Mesenchymal stem cell (in vitro differentiated cells and primary cell): ENCODE measurements around the gene NUCB1.
A peak's percentile ranks its signal among the peaks of the same experiment; 100 is the strongest.

Source experiments
- DNase-seq: peaks from one replicate; pipeline ENCODE4 v3.0.0-alpha.2; 2013
- H2AFZ ChIP-seq: one replicate; pipeline ENCODE4 v1.6.1; 2013; ENCODE audit warnings: low read depth, mild to moderate bottlenecking, control low read depth, inconsistent platforms, low read length, moderate library complexity
- H2AK5ac ChIP-seq: 2 replicates; pipeline ENCODE4 v1.6.1; 2013; ENCODE audit warnings: low read length, moderate library complexity, mild to moderate bottlenecking, inconsistent platforms; ENCODE audit not compliant: severe bottlenecking
- H2BK120ac ChIP-seq: one replicate; pipeline ENCODE4 v1.6.1; 2013; ENCODE audit warnings: low read depth, mild to moderate bottlenecking, inconsistent platforms, low read length, moderate library complexity
- H2BK12ac ChIP-seq, 2 experiments: one replicate each; pipeline ENCODE4 v1.6.1; 2013; ENCODE audit warnings: inconsistent platforms in 2 of 2, low read length in 2 of 2, mild to moderate bottlenecking in 2 of 2, moderate library complexity in 2 of 2, control low read depth in 1 of 2
- H2BK15ac ChIP-seq: one replicate; pipeline ENCODE4 v1.6.1; 2013; ENCODE audit warnings: mild to moderate bottlenecking, low read depth, inconsistent platforms; ENCODE audit not compliant: poor library complexity, severe bottlenecking
- H2BK5ac ChIP-seq: 2 replicates; pipeline ENCODE4 v1.6.1; 2013; ENCODE audit warnings: low read depth, mild to moderate bottlenecking, low read length, control low read depth, inconsistent platforms; ENCODE audit not compliant: poor library complexity, severe bottlenecking
- H3K14ac ChIP-seq, 2 experiments: one replicate each; pipeline ENCODE4 v1.6.1; 2013; ENCODE audit warnings: inconsistent platforms in 2 of 2, low read length in 2 of 2, control low read depth in 1 of 2, mild to moderate bottlenecking in 1 of 2, moderate library complexity in 1 of 2
- H3K18ac ChIP-seq, 2 experiments: one replicate each; pipeline ENCODE4 v1.6.1; 2013; ENCODE audit warnings: inconsistent platforms in 2 of 2, low read length in 2 of 2, control low read depth in 1 of 2, low read depth in 1 of 2, mild to moderate bottlenecking in 1 of 2
- H3K23ac ChIP-seq, 2 experiments: one replicate each; pipeline ENCODE4 v1.6.1; 2013; ENCODE audit warnings: inconsistent platforms in 2 of 2, low read length in 2 of 2, mild to moderate bottlenecking in 2 of 2, moderate library complexity in 2 of 2, control low read depth in 1 of 2
- H3K27ac ChIP-seq: 2 replicates; pipeline ENCODE4 v1.5.1; 2013; ENCODE audit warnings: mild to moderate bottlenecking, moderate library complexity, low read length, control low read depth, inconsistent platforms; ENCODE audit not compliant: poor library complexity, severe bottlenecking
- H3K27me3 ChIP-seq, 2 experiments: 2 replicates each; pipeline versions ENCODE4 v1.6.1 to v1.7.0; 2013; ENCODE audit warnings: low read length in 2 of 2, mild to moderate bottlenecking in 2 of 2, moderate library complexity in 2 of 2, control low read depth in 1 of 2, inconsistent platforms in 1 of 2; ENCODE audit not compliant: control insufficient read depth in 1 of 2, insufficient read depth in 1 of 2
- H3K36me3 ChIP-seq, 2 experiments: 2 replicates each; pipeline versions ENCODE4 v1.6.1 to v1.7.0; 2013; ENCODE audit warnings: low read length in 2 of 2, control low read depth in 1 of 2, inconsistent platforms in 1 of 2, low read depth in 1 of 2, mild to moderate bottlenecking in 1 of 2; ENCODE audit not compliant: insufficient read depth in 2 of 2, control insufficient read depth in 1 of 2
- H3K4ac ChIP-seq, 2 experiments: one replicate each; pipeline ENCODE4 v1.6.1; 2013; ENCODE audit warnings: inconsistent platforms in 2 of 2, low read length in 2 of 2, mild to moderate bottlenecking in 2 of 2, moderate library complexity in 2 of 2, control low read depth in 1 of 2, low read depth in 1 of 2
- H3K4me1 ChIP-seq: 2 replicates; pipeline ENCODE4 v1.6.1; 2013; ENCODE audit warnings: low read depth, low read length, control low read depth; ENCODE audit not compliant: control insufficient read depth, insufficient read depth
- H3K4me2 ChIP-seq: 2 replicates; pipeline ENCODE4 v1.6.1; 2013; ENCODE audit warnings: low read length, mild to moderate bottlenecking, inconsistent platforms; ENCODE audit not compliant: poor library complexity, severe bottlenecking
- H3K4me3 ChIP-seq, 2 experiments: 2 replicates each; pipeline versions ENCODE4 v1.5.1 to v1.7.0; 2013; ENCODE audit warnings: low read length in 2 of 2, mild to moderate bottlenecking in 2 of 2, control low read depth in 1 of 2, low read depth in 1 of 2; ENCODE audit not compliant: insufficient read depth in 1 of 2
- H3K79me1 ChIP-seq: replicated peaks from 2 replicates; pipeline ENCODE4 v1.6.1; 2013; ENCODE audit warnings: mild to moderate bottlenecking, control low read depth, low read length, inconsistent platforms; ENCODE audit not compliant: poor library complexity, severe bottlenecking
- H3K9ac ChIP-seq: 2 replicates; pipeline ENCODE4 v1.7.0; 2013; ENCODE audit warnings: mild to moderate bottlenecking, low read length, moderate library complexity
- H3K9me3 ChIP-seq: 2 replicates; pipeline ENCODE4 v1.7.0; 2013; ENCODE audit warnings: mild to moderate bottlenecking, low read length; ENCODE audit not compliant: control insufficient read depth
- H4K8ac ChIP-seq: one replicate; pipeline ENCODE4 v1.6.1; 2013; ENCODE audit warnings: inconsistent platforms, mild to moderate bottlenecking, low read length, moderate library complexity
- H4K91ac ChIP-seq: one replicate; pipeline ENCODE4 v1.6.1; 2013; ENCODE audit warnings: mild to moderate bottlenecking, low read length, inconsistent platforms
- WGBS: methylation state at CpG from one replicate; pipeline ENCODE4 v1.1.7; 2013; ENCODE audit warnings: mixed read lengths; 5-methylcytosine and 5-hydroxymethylcytosine counted together

Gene NUCB1

DNA sequence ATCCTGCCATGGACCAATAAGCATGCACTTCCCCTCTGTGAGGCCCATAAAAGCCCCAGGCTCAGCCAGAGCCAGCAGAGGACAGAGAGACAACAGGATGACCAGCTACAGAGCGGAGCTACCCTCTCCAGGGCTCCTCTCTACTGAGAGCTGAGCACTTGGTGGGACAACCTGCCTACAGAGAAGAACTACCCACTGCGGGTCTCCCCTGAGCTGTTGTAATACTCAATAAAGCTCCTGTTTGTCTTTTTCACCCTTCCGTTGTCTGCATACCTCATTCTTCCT lies 47.1 kb downstream of the NUCB1 start:
- H3K4ac ChIP-seq: no peak overlapping the region
- 97% methylated on average over 3 of the region's 3 CpGs for WGBS
- no peaks in the 10 kb centered on the region for H3K79me1 ChIP-seq
- no peak for DNase-seq
- H2BK5ac ChIP-seq: no peak overlapping the region
- no peak overlapping the region for H3K23ac ChIP-seq
- no peak overlapping the region for H2BK15ac ChIP-seq
- H2BK12ac ChIP-seq: no peak overlapping the region
- H4K8ac ChIP-seq: no peak overlapping the region
- H2AK5ac ChIP-seq: no peak overlapping the region
- no peaks in the 10 kb centered on the region for H3K9me3 ChIP-seq
- H3K9ac ChIP-seq: no peak overlapping the region
- H4K91ac ChIP-seq: no peak overlapping the region
- H3K4me3 ChIP-seq: no peak overlapping the region
- H2AFZ ChIP-seq: no peak overlapping the region
- no peak overlapping the region for H2BK120ac ChIP-seq
- H3K4me2 ChIP-seq: no peak overlapping the region
- H3K36me3 ChIP-seq: no peaks in the 10 kb centered on the region
- no peaks in the 10 kb centered on the region for H3K27me3 ChIP-seq
- peaks cover 1% of the 10 kb centered on the region for H3K4me1 ChIP-seq
- no peak overlapping the region for H3K18ac ChIP-seq
- H3K14ac ChIP-seq: no peak overlapping the region
- H3K27ac ChIP-seq: no peak overlapping the region

DNA sequence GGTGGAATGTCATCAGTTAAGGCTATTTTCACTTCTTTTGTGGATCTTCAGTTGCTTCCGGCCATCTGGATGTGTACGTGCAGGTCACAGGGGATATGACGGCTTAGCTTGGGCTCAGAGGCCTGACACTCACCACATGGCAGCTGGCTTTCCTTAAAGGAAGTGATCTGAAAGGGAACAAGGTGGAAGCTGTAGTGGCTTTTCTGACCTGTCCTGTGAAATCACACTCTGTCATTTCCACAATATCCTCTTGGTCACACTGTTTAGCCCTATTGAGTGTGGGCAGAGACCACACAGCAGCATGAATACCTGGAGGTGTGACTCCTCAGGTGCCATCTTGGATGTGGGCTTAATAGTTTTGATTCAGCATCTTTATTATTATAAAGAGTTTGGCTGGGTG lies 50.0 kb downstream of the NUCB1 start:
- Histone ChIP-seq H3K18ac (no peak overlapping the region), H4K8ac (no peak overlapping the region), H3K9ac (no peak overlapping the region), H2AFZ (no peak overlapping the region), H3K4ac (no peak overlapping the region), H3K9me3 (no peaks in the 10 kb centered on the region), H3K4me1 (peaks cover 6% of the 10 kb centered on the region), H3K36me3 (no peaks in the 10 kb centered on the region), H2BK15ac (no peak overlapping the region), H3K14ac (no peak overlapping the region), H2BK12ac (no peak overlapping the region), H2AK5ac (no peak overlapping the region), H3K79me1 (no peaks in the 10 kb centered on the region), H3K27me3 (no peaks in the 10 kb centered on the region), H3K23ac (no peak overlapping the region), H3K4me2 (no peak overlapping the region), H4K91ac (no peak overlapping the region), H3K4me3 (no peak overlapping the region), H3K27ac (no peak overlapping the region), H2BK120ac (no peak overlapping the region), H2BK5ac (no peak overlapping the region)
- WGBS: 55% methylated on average over 3 of the region's 3 CpGs
- DNase-seq: no peak

DNA sequence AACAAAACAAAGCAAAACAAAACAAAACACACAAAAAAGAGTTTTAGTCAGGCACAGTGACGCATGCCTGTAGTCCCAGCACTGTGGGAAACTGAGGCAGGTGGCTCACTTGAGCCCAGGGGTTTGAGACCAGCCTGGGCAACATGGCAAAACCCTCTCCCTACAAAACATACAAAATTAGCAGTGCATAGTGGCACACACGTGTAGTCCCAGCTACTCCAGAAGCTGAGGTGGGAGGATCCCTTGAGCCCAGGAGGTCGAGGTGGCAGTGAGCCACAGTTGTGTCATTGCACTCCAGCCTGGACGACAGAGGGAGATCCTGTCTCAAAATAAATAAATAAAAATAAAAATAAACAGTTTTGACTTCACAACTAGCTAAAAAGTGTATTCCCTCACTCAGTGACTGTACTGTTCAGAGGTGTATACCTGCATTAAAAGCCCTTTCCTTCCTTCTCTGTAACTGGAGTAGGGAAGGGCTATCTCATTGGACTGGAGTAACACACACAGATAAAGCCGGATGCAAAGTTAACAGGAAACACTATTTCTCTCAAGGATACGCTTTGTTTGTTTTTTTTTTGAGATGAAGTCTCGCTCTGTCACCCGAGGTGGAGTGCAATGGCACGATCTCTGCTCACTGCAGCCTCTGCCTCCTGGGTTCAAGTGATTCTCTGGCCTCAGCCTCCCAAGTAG lies 50.9 kb downstream of the NUCB1 start:
- Histone ChIP-seq H2BK5ac (no peak overlapping the region), H3K9ac (no peak overlapping the region), H3K4ac (no peak overlapping the region), H3K4me3 (no peak overlapping the region), H2BK15ac (no peak overlapping the region), H2BK120ac (no peak overlapping the region), H3K4me1 (peaks cover 11% of the 10 kb centered on the region), H3K14ac (no peak overlapping the region), H3K4me2 (no peak overlapping the region), H4K91ac (no peak overlapping the region), H3K9me3 (no peaks in the 10 kb centered on the region), H3K27ac (no peak overlapping the region), H3K23ac (no peak overlapping the region), H3K18ac (no peak overlapping the region), H2BK12ac (no peak overlapping the region), H3K27me3 (no peaks in the 10 kb centered on the region), H3K36me3 (peaks cover 4% of the 10 kb centered on the region in 2 experiments), H3K79me1 (no peaks in the 10 kb centered on the region), H2AFZ (no peak overlapping the region), H4K8ac (no peak overlapping the region), H2AK5ac (no peak overlapping the region)
- 46% methylated on average over 8 of the region's 9 CpGs for WGBS
- peak; percentile 21 for DNase-seq

DNA sequence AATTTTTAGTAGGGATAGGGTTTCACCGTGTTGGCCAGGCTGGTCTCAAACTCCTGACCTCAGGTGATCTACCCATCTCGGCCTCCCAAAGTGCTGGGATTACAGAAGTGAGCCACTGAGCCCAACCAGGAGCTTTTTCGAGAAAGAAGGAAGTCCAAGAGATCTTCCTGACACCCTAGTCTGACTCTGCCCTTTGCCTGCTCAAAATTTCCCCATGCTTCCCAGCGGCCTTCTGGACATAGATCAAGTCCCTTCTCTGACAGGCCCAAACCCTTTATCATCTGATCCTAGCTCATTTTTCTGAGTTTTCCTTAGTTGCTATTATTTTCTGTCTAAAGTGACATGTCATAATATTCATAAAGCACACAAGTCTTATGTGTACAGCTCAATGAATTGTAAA lies 53.0 kb downstream of the NUCB1 start:
- H3K23ac ChIP-seq: no peak overlapping the region
- no peaks in the 10 kb centered on the region for H3K79me1 ChIP-seq
- no peak overlapping the region for H3K14ac ChIP-seq
- H4K91ac ChIP-seq: no peak overlapping the region
- H2BK12ac ChIP-seq: no peak overlapping the region
- no peak overlapping the region for H3K9ac ChIP-seq
- peaks cover 13 to 23% of the 10 kb centered on the region in 2 experiments for H3K36me3 ChIP-seq
- H2AK5ac ChIP-seq: no peak overlapping the region
- H2BK15ac ChIP-seq: peak overlapping the region; percentile 44
- H3K4me3 ChIP-seq: no peak overlapping the region
- no peak overlapping the region for H3K27ac ChIP-seq
- H3K4me2 ChIP-seq: no peak overlapping the region
- no peak overlapping the region for H2BK120ac ChIP-seq
- no peak for DNase-seq
- H2AFZ ChIP-seq: no peak overlapping the region
- H3K9me3 ChIP-seq: no peaks in the 10 kb centered on the region
- WGBS: 86% methylated on average over 4 of the region's 4 CpGs
- H3K27me3 ChIP-seq: no peaks in the 10 kb centered on the region
- no peak overlapping the region for H2BK5ac ChIP-seq
- no peak overlapping the region for H4K8ac ChIP-seq
- H3K4me1 ChIP-seq: peaks cover 18% of the 10 kb centered on the region
- H3K18ac ChIP-seq: no peak overlapping the region
- H3K4ac ChIP-seq: no peak overlapping the region
